ENCODE data around the gene TTC23. TPM values are rescaled to one million over a fixed set of nuclear protein-coding genes. Genes with fewer than 3 reads are reported as not detected.

Gene TTC23
- total RNA-seq, 2 donors from 2014 or later, result 3.9 to 4.6 TPM

DNA sequence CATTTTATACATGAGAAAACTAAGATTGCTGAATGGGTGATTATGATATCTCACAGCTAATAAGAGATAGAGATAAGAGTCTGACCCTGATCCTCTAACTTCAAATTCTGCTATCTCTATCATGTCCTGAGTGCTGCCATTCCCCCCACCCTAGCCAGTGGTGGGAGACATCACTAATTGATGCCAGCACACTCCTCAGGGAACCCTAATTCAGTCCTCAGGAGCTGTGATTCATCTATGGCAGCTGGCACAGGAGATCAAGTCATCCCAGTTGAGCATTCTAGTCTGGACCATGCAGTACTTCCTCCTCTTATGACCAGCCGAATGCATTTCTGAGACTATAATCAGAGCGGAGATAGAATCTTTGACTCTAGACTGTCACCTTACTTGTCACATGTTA, 72.6 kb downstream of the TTC23 start:
- Mint-ChIP-seq H3K4me1 (ENCODE audit: low read depth) (no peaks in the 10 kb centered on the region), H3K27ac (no peak overlapping the region), H3K36me3 (ENCODE audit: insufficient read depth in 2 of 2) (no peaks in the 10 kb centered on the region), H3K27me3 (ENCODE audit: low read depth) (peaks cover 6% of the 10 kb centered on the region), H3K9me3 (no peaks in the 10 kb centered on the region), H3K4me3 (no peak overlapping the region)
- ATAC-seq (replicated peaks in 1 of 2), result no peak
- no peak for DNase-seq

DNA sequence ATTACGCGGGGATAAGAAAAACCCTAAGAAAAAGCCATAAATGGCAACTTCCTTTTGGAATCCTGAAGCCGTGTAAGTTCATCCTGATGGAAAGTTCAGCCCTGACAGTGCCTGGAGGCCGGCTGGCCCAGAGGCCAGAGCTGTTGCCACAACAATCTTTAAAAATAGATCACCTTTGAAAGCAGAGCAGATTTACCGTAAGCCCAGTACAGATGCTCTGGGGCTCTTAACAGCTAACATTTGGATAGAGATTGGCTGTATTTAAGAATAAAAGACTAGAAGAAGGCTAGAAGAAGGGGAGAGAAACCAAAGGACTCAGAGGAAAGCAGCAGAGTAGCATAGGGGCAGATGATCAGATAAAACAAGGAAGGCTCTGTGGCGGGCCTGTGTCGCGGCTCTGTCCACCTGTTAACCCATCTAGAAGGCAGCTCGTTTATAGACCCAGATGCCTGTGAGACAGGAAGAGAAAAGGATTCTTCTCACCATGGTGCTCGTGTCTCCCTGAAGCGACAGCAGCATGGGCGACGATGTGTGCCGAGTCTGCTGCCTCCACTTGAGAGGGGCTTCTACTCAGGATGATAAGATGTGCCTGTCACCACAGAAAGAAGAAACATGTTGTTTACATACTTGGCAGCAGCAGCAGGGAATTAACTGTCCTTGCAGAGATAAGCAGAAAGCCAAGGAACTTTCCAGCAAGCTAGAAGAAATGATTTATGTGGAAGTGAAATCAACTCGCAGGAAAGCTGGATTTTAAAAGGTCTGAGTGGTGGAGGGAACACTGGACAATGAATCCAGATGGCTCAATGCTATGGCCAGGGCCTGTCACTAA, 74.6 kb downstream of the TTC23 start:
- Mint-ChIP-seq H3K27me3 (ENCODE audit: low read depth) (no peaks in the 10 kb centered on the region), H3K4me1 (ENCODE audit: low read depth) (no peaks in the 10 kb centered on the region), H3K27ac (no peak overlapping the region), H3K36me3 (ENCODE audit: insufficient read depth in 2 of 2) (no peaks in the 10 kb centered on the region), H3K9me3 (no peaks in the 10 kb centered on the region), H3K4me3 (no peak overlapping the region)
- ATAC-seq (replicated peaks in 1 of 2) (no peak), DNase-seq (no peak)

DNA sequence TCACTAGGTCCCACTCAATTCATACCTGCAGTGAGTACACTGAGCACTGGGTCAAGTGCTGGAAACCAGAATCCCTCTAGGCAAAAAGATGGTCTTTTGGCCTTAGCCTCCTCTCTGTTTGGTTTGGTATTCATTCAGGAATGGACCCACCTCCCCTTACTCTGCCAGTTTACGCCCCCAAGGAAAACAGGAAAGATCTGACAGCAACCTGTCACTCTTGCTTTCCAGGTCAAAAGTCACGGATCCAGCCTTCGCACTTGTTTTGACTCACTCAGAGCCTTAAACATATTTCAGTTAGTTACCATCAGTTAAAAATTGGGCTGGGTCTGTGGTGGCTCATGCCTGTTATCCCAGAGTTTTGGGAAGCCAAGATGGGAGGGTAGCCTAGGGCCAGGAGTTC, 76.4 kb downstream of the TTC23 start:
- Mint-ChIP-seq H3K9me3 (no peaks in the 10 kb centered on the region), H3K36me3 (ENCODE audit: insufficient read depth in 2 of 2) (no peaks in the 10 kb centered on the region), H3K4me3 (no peak overlapping the region), H3K27ac (no peak overlapping the region), H3K27me3 (ENCODE audit: low read depth) (no peaks in the 10 kb centered on the region), H3K4me1 (ENCODE audit: low read depth) (no peaks in the 10 kb centered on the region)
- DNase-seq (no peak), ATAC-seq (replicated peaks in 1 of 2) (no peak)

DNA sequence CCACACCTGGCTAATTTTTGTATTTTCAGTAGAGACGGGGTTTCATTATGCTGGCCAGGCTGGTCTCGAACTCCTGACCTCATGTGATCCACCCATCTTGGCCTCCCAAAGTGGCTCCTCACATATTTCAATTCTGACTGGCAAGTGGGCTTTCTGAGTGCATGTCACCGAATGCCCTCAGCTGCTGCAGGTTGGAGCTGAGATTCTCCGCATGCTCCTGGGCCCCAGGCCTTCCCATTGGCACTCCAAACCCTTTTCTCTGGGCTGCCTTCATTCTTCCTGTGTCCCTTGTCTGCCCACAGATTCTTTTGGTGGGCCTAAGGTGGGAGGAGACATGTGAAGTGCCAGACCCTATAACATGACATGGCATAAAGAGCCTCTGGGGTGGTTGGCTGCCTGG, 77.2 kb downstream of the TTC23 start:
- ATAC-seq (replicated peaks in 1 of 2) (no peak), DNase-seq (no peak)
- no peaks in the 10 kb centered on the region for H3K36me3 Mint-ChIP-seq (ENCODE audit: insufficient read depth in 2 of 2)
- H3K27me3 Mint-ChIP-seq (ENCODE audit: low read depth), result no peaks in the 10 kb centered on the region
- H3K4me3 Mint-ChIP-seq, result no peak overlapping the region
- H3K27ac Mint-ChIP-seq, result no peak overlapping the region
- H3K9me3 Mint-ChIP-seq, result no peaks in the 10 kb centered on the region
- H3K4me1 Mint-ChIP-seq (ENCODE audit: low read depth), result no peaks in the 10 kb centered on the region

DNA sequence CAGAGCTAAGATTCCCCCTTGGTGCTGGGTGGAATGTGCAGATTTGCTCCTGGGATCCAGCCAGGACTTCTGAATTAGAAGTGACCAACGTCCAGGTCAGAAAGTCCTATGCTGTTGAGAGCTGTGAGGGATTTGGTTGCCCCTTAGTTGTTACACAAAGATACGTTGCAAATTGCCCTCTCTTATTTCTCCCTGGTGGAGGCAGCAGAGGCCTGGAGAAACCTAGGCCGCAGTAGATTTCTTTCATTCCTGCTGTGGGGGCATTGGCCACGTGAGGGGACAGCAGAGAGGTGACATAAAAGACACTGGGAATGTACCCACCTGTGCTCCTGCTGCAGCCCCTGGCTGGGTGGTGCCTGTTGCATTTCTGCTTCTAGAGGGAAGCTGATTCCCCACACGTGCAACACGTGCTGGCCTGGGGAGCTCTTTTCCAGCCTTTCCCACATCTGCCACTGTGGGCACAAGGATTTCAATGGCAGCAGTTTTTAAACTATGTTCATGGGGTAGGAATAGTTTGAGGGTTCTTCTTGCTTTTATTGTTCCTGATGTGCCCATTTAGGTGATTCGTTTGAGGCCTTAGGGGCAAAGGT, 78.8 kb downstream of the TTC23 start:
- no peak overlapping the region for H3K27ac Mint-ChIP-seq
- H3K4me3 Mint-ChIP-seq, result no peak overlapping the region
- DNase-seq (no peak), ATAC-seq (replicated peaks in 1 of 2) (no peak)
- H3K4me1 Mint-ChIP-seq (ENCODE audit: low read depth), result no peaks in the 10 kb centered on the region
- no peaks in the 10 kb centered on the region for H3K36me3 Mint-ChIP-seq (ENCODE audit: insufficient read depth in 2 of 2)
- no peaks in the 10 kb centered on the region for H3K9me3 Mint-ChIP-seq
- H3K27me3 Mint-ChIP-seq (ENCODE audit: low read depth), result no peaks in the 10 kb centered on the region

DNA sequence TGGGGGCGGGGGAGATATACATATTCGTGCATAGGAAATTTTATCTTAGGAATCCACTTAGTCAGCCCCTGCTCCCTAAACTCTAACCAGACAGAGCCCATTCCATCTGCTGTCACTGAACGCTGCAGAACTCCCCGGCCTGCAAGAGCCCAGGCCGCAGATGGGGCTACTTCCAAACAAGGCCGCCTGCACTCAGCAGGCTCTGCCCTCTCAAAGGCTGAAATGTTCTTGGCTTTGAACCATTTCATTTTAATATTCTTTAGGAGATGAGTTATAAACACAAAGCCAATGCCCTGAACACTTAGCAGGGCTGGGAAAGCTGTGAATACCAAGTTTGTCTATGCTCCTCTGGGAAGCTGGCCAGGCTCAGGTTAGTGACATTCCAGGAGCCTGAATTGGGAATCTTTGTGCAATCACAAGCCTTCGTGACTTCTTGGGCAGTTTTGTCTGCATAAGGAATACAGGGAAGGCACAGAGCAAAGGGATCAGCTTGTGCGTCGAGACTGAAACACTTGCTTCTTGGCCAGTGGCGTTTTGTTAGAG, 79.5 kb downstream of the TTC23 start:
- no peaks in the 10 kb centered on the region for H3K27me3 Mint-ChIP-seq (ENCODE audit: low read depth)
- H3K4me1 Mint-ChIP-seq (ENCODE audit: low read depth), result no peaks in the 10 kb centered on the region
- no peak for ATAC-seq (replicated peaks in 1 of 2)
- H3K4me3 Mint-ChIP-seq, result no peak overlapping the region
- H3K9me3 Mint-ChIP-seq, result no peaks in the 10 kb centered on the region
- DNase-seq, result no peak
- H3K36me3 Mint-ChIP-seq (ENCODE audit: insufficient read depth in 2 of 2), result no peaks in the 10 kb centered on the region
- no peak overlapping the region for H3K27ac Mint-ChIP-seq

DNA sequence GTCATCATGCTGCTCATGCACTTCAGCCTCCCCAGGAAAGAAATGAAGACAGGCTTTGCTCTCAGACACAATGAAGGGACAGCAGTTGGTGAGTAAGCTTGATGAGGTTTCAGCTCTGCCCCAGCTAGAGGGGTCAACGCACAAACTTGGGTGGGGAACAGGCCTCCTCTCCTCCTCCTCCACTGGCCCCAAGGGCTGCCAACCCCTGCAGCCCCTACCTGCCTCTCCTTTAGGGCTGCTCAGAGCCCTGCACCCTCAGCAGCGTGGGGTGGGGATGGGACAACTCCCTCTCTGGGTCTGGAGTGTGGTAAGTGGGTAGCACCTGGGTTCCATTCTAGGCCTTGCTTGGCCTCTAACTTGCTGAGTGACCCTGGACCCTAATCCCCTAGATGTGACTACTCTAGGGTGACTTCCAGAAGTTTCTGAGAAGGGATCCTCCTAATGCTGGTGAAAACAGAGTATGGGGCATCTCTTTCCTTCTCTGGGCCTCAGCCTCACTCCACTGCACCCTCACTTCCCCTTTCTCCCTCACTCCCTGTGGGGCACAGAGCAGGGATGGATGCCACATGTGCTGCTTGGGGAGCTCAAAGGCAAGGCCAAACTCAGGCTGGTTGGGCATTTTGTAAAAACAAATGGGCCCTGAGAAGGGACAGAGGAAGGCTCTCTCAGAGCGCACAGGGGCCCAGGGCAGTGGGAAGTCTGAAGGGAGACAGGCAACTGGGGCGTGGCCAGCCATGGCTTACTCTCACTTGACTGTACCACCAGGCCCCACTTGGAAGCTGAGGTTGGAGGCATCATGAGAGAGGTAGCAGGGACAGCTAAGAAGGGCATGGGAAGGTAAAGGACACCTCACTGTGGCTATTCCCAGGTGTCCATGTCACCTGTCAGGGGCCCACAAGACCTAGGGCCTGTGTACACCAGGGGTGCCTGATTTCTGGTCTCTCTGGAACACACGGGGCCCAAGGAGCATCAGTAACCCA, 80.5 kb downstream of the TTC23 start:
- ATAC-seq (replicated peaks in 1 of 2) (no peak), DNase-seq (no peak)
- H3K4me1 Mint-ChIP-seq (ENCODE audit: low read depth), result peaks cover 1% of the 10 kb centered on the region
- H3K36me3 Mint-ChIP-seq (ENCODE audit: insufficient read depth in 2 of 2), result no peaks in the 10 kb centered on the region
- H3K27me3 Mint-ChIP-seq (ENCODE audit: low read depth), result no peaks in the 10 kb centered on the region
- no peak overlapping the region for H3K4me3 Mint-ChIP-seq
- H3K27ac Mint-ChIP-seq, result no peak overlapping the region
- no peaks in the 10 kb centered on the region for H3K9me3 Mint-ChIP-seq

DNA sequence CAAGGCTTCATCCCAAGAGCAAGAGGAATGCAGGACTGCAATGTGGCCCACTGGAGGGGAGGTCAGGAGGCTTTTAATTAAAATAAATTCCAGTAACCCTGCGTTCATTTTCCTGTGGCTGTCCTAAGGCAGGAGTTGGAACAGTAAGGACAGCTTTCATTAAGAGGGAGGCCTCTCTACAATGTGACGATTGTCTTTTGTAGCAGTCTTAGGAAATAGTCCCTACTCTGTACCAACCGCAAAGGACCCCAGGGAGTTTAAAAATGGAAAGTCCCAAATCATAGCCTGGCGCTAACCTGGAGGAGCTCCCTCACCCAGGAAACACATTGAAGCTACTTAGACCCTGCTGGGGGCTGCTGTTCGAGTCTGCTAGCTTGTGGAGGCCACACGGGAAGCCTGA, 81.7 kb downstream of the TTC23 start:
- Mint-ChIP-seq H3K27me3 (ENCODE audit: low read depth) (no peaks in the 10 kb centered on the region), H3K27ac (no peak overlapping the region), H3K36me3 (ENCODE audit: insufficient read depth in 2 of 2) (no peaks in the 10 kb centered on the region), H3K4me3 (no peak overlapping the region), H3K4me1 (ENCODE audit: low read depth) (peaks cover 13% of the 10 kb centered on the region), H3K9me3 (no peaks in the 10 kb centered on the region)
- DNase-seq (no peak), ATAC-seq (replicated peaks in 1 of 2) (no peak)

DNA sequence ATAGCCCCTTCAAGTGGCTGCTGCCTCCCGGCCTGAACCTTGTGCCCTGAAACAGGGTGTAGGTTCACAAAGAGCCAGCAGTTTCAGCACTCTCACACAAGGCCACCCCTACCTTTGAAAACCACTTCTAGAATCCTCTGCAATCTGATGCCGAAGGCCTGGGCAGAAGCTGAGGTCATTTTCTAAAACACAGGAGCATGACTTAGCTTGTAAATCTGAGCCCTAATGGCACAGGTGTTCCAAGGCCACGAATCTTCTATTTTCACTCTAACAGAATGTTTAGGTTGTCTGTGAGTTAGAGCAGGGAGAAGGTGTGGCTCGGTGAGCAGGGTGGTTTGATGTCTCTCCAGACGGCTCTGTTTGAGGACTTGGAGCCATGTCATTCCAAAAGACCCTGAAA, 82.2 kb downstream of the TTC23 start:
- no peak for ATAC-seq (replicated peaks in 1 of 2)
- no peak overlapping the region for H3K27ac Mint-ChIP-seq
- H3K27me3 Mint-ChIP-seq (ENCODE audit: low read depth), result no peaks in the 10 kb centered on the region
- H3K4me1 Mint-ChIP-seq (ENCODE audit: low read depth), result peaks cover 13% of the 10 kb centered on the region
- H3K36me3 Mint-ChIP-seq (ENCODE audit: insufficient read depth in 2 of 2), result no peaks in the 10 kb centered on the region
- H3K4me3 Mint-ChIP-seq, result no peak overlapping the region
- no peaks in the 10 kb centered on the region for H3K9me3 Mint-ChIP-seq
- DNase-seq, result no peak

DNA sequence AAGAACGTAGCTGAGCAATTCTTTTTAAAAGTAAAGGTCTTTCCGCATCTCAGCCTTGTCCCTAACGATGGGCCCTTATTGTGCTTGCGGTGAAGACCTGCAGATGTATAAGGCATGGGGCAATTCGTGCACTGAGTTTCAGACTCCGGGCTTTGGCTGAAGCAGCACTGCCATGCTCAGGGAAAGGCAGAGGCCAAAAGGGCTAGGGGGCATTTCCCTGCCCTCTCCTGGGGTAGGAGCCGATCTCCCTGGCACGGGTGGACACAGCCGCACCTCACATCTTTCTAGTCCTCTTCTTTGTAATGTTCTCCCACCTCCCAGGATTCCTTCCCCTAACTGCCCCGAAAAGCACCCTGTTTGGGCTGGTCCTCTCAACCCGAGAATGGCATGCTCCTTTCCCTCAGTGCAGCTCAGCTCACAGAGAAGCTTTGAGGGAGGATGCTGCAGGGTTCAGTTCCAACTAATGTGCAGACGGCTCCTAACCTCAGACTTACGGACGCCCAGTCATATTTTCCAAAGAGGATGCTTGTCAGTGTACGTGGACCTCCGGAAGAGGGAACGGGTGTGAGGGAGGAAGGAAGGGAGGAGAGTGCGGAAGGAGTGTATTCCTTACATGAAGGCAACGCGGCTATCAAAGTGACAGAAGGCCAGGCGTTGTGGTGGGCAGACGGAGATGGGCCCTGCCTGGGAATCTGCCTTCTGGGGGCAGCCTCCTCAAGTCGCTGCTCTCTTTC, 83.3 kb downstream of the TTC23 start:
- no peaks in the 10 kb centered on the region for H3K36me3 Mint-ChIP-seq (ENCODE audit: insufficient read depth in 2 of 2)
- no peak for DNase-seq
- H3K27me3 Mint-ChIP-seq (ENCODE audit: low read depth), result no peaks in the 10 kb centered on the region
- ATAC-seq (replicated peaks in 1 of 2), result no peak
- no peak overlapping the region for H3K27ac Mint-ChIP-seq
- no peaks in the 10 kb centered on the region for H3K9me3 Mint-ChIP-seq
- peaks cover 13% of the 10 kb centered on the region for H3K4me1 Mint-ChIP-seq (ENCODE audit: low read depth)
- no peak overlapping the region for H3K4me3 Mint-ChIP-seq

DNA sequence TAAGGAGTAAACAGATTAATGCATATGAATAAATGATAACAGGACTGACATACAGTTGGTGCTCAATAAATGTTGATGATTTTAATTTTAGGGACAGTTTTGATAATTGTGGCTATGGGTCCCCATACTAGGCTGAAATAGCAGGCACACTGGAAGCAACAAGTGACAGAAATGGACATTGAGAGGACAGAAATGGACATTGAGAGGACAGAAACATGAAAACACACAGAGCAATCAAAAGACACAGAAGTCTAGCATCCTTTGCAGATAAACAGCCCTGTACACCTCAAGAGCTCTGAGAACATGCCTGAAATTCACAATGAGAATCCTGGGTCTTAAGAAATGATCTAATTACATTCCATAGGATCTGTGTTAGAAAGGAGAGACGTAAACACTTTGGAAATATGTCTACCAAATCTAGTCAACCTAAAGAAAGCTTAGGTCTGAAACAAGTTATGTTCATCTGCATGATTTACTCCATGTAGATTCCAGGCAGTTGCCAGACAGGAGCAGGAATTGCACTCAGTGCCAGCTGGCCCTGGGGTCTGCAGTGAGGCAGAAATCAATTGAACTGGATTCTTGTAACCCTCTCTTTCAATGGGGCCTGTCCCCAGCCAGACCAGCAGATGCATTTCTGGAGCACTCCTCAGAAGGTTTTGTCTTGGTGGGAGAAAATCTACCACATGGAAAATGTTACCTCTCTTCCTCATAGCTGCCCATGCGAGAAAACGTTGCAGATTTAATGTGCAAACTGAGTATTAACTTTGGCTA, 84.2 kb downstream of the TTC23 start:
- DNase-seq, result no peak
- Mint-ChIP-seq H3K27ac (no peak overlapping the region), H3K4me3 (no peak overlapping the region), H3K27me3 (ENCODE audit: low read depth) (no peaks in the 10 kb centered on the region), H3K4me1 (ENCODE audit: low read depth) (peaks cover 13% of the 10 kb centered on the region), H3K36me3 (ENCODE audit: insufficient read depth in 2 of 2) (no peaks in the 10 kb centered on the region), H3K9me3 (no peaks in the 10 kb centered on the region)
- no peak for ATAC-seq (replicated peaks in 1 of 2)

DNA sequence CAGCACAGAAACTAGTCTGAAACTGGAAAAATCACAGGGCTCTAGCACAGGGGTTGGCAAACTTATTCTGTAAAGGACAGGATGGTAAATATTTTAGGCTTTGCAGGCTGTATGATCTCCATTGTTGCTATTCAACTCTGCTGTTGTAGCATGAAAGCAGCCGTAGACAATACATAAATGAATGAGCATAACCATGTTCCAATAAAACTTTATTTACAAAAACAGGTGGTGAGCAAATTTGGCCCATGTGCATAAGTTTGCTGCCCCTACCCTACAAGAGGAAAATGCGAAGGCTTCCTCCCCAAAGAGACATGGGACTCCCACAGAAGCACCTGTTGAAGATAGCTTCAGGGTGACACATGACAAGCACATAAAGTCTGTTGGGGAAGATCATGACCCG, 85.3 kb downstream of the TTC23 start:
- Mint-ChIP-seq H3K27me3 (ENCODE audit: low read depth) (no peaks in the 10 kb centered on the region), H3K9me3 (no peaks in the 10 kb centered on the region), H3K4me1 (ENCODE audit: low read depth) (peaks cover 13% of the 10 kb centered on the region), H3K4me3 (no peak overlapping the region), H3K27ac (no peak overlapping the region), H3K36me3 (ENCODE audit: insufficient read depth in 2 of 2) (no peaks in the 10 kb centered on the region)
- ATAC-seq (replicated peaks in 1 of 2) (no peak), DNase-seq (no peak)

All from activated T-cell treated with anti-CD3 and anti-CD28 coated beads, Interleukin-2, amount 50 U/mL, for 72 hours (primary cell).